ENCODE measurements around the gene GJB2.

GJB2 gene

GRCh38 chr13:20145521-20145920, 47.2 kb downstream of the GJB2 start:
- H3K9me2 ChIP-seq (replicated peaks; ENCODE audit: low read depth, low read length), result no peaks in the 10 kb centered on the region
- no peaks in the 10 kb centered on the region for H3K79me2 ChIP-seq (ENCODE audit: insufficient read depth, low read length)
- TF ChIP-seq CTCF (conservative IDR thresholded peaks at IDR 0.05; ENCODE audit: low read length) (no peak), EZH2phosphoT487 (IDR thresholded peaks at IDR 0.05; ENCODE audit: borderline replicate concordance) (no peak)
- no peaks in the 10 kb centered on the region for H3K27me3 ChIP-seq (ENCODE audit: insufficient read depth, low read length, poor library complexity, severe bottlenecking)
- H2AFZ ChIP-seq (ENCODE audit: low read length), result no peak overlapping the region
- no peaks in the 10 kb centered on the region for H3F3A ChIP-seq (ENCODE audit: low read depth)
- no peaks in the 10 kb centered on the region for H3K9me3 ChIP-seq (ENCODE audit: insufficient read depth, low read depth, low read length)
- no peak overlapping the region for H3K4me2 ChIP-seq (ENCODE audit: low read depth, low read length, poor library complexity, severe bottlenecking)
- H3K4me3 ChIP-seq (ENCODE audit: low read length, poor library complexity, severe bottlenecking), result no peak overlapping the region
- no peaks in the 10 kb centered on the region for H3K4me1 ChIP-seq (ENCODE audit: insufficient read depth, low read length, poor library complexity, severe bottlenecking)
- no peak overlapping the region for H3K9ac ChIP-seq (ENCODE audit: low read depth, low read length, poor library complexity, severe bottlenecking)
- no peaks in the 10 kb centered on the region for H4K20me1 ChIP-seq (ENCODE audit: insufficient read depth, low read length, poor library complexity, severe bottlenecking)
- no peaks in the 10 kb centered on the region for H3K36me3 ChIP-seq (ENCODE audit: insufficient read depth, low read length)

GRCh38 chr13:20144141-20144850, 48.4 kb downstream of the GJB2 start:
- H4K20me1 ChIP-seq (ENCODE audit: insufficient read depth, low read length, poor library complexity, severe bottlenecking), result no peaks in the 10 kb centered on the region
- H3K4me2 ChIP-seq (ENCODE audit: low read depth, low read length, poor library complexity, severe bottlenecking), result no peak overlapping the region
- H3K79me2 ChIP-seq (ENCODE audit: insufficient read depth, low read length), result no peaks in the 10 kb centered on the region
- H3K4me3 ChIP-seq (ENCODE audit: low read length, poor library complexity, severe bottlenecking), result no peak overlapping the region
- no peak overlapping the region for H3K9ac ChIP-seq (ENCODE audit: low read depth, low read length, poor library complexity, severe bottlenecking)
- no peak overlapping the region for H2AFZ ChIP-seq (ENCODE audit: low read length)
- no peaks in the 10 kb centered on the region for H3K4me1 ChIP-seq (ENCODE audit: insufficient read depth, low read length, poor library complexity, severe bottlenecking)
- H3K9me3 ChIP-seq (ENCODE audit: insufficient read depth, low read depth, low read length), result no peaks in the 10 kb centered on the region
- H3K36me3 ChIP-seq (ENCODE audit: insufficient read depth, low read length), result no peaks in the 10 kb centered on the region
- no peaks in the 10 kb centered on the region for H3K9me2 ChIP-seq (replicated peaks; ENCODE audit: low read depth, low read length)
- TF ChIP-seq EZH2phosphoT487 (IDR thresholded peaks at IDR 0.05; ENCODE audit: borderline replicate concordance), result no peak
- no peak for TF ChIP-seq CTCF (conservative IDR thresholded peaks at IDR 0.05; ENCODE audit: low read length)
- no peaks in the 10 kb centered on the region for H3F3A ChIP-seq (ENCODE audit: low read depth)
- H3K27me3 ChIP-seq (ENCODE audit: insufficient read depth, low read length, poor library complexity, severe bottlenecking), result no peaks in the 10 kb centered on the region

- Histone ChIP-seq H2AFZ (ENCODE audit: low read length) (no peak overlapping the region), H3K4me3 (ENCODE audit: low read length, poor library complexity, severe bottlenecking) (no peak overlapping the region), H3F3A (ENCODE audit: low read depth) (no peaks in the 10 kb centered on the region), H4K20me1 (ENCODE audit: insufficient read depth, low read length, poor library complexity, severe bottlenecking) (no peaks in the 10 kb centered on the region), H3K9me3 (ENCODE audit: insufficient read depth, low read depth, low read length) (no peaks in the 10 kb centered on the region), H3K79me2 (ENCODE audit: insufficient read depth, low read length) (no peaks in the 10 kb centered on the region), H3K9me2 (replicated peaks; ENCODE audit: low read depth, low read length) (no peaks in the 10 kb centered on the region), H3K9ac (ENCODE audit: low read depth, low read length, poor library complexity, severe bottlenecking) (no peak overlapping the region), H3K4me1 (ENCODE audit: insufficient read depth, low read length, poor library complexity, severe bottlenecking) (no peaks in the 10 kb centered on the region), H3K4me2 (ENCODE audit: low read depth, low read length, poor library complexity, severe bottlenecking) (no peak overlapping the region), H3K27me3 (ENCODE audit: insufficient read depth, low read length, poor library complexity, severe bottlenecking) (no peaks in the 10 kb centered on the region), H3K36me3 (ENCODE audit: insufficient read depth, low read length) (no peaks in the 10 kb centered on the region)
- TF ChIP-seq EZH2phosphoT487 (IDR thresholded peaks at IDR 0.05; ENCODE audit: borderline replicate concordance) (no peak), CTCF (conservative IDR thresholded peaks at IDR 0.05; ENCODE audit: low read length) (no peak)
These were observed 49.7 kb downstream of the GJB2 start for GRCh38 chr13:20142927-20143480.

Measured in Loucy (cell line).